ENCODE measurements around the gene KCTD20. TPM values are rescaled to one million over a fixed set of nuclear protein-coding genes. Genes with fewer than 3 reads are reported as not detected.

The KCTD20 gene
- total RNA-seq, 6 experiments from 2014 or later, result 53.0 to 81.7 (median 65.4) TPM

GRCh38 chr6:36517408-36517807 is 74.6 kb downstream of the KCTD20 start:
- Mint-ChIP-seq H3K36me3 (ENCODE audit: low read depth) (peaks cover 19% of the 10 kb centered on the region), H3K9me3 (no peaks in the 10 kb centered on the region), H3K4me3 (no peak overlapping the region), H3K27ac (no peak overlapping the region), H3K27me3 (ENCODE audit: insufficient read depth) (no peaks in the 10 kb centered on the region), H3K4me1 (ENCODE audit: low read depth) (no peaks in the 10 kb centered on the region)
- no peak for DNase-seq
- no peak for TF ChIP-seq CTCF (IDR thresholded peaks at IDR 0.05)

- peaks cover 27% of the 10 kb centered on the region for H3K36me3 Mint-ChIP-seq (ENCODE audit: low read depth)
- no peaks in the 10 kb centered on the region for H3K27me3 Mint-ChIP-seq (ENCODE audit: insufficient read depth)
- TF ChIP-seq CTCF (IDR thresholded peaks at IDR 0.05), result no peak
- no peaks in the 10 kb centered on the region for H3K9me3 Mint-ChIP-seq
- peaks cover 4% of the 10 kb centered on the region; the same call in 1 of the 2 replicates for H3K4me1 Mint-ChIP-seq (ENCODE audit: low read depth)
- no peak overlapping the region for H3K27ac Mint-ChIP-seq
- no peak overlapping the region for H3K4me3 Mint-ChIP-seq
- DNase-seq, result no peak
These were observed 76.6 kb downstream of the KCTD20 start for GRCh38 chr6:36519352-36519751.

- DNase-seq, result no peak
- Mint-ChIP-seq H3K9me3 (no peaks in the 10 kb centered on the region), H3K27ac (no peak overlapping the region), H3K4me3 (no peak overlapping the region), H3K4me1 (ENCODE audit: low read depth) (peaks cover 10% of the 10 kb centered on the region; the same call in 1 of the 2 replicates), H3K27me3 (ENCODE audit: insufficient read depth) (no peaks in the 10 kb centered on the region; the same call in 1 of the 2 replicates), H3K36me3 (ENCODE audit: low read depth) (peaks cover 32% of the 10 kb centered on the region)
- no peak for TF ChIP-seq CTCF (IDR thresholded peaks at IDR 0.05)
These were observed 80.7 kb downstream of the KCTD20 start for GRCh38 chr6:36523451-36523850.

- no peak for DNase-seq
- Mint-ChIP-seq H3K36me3 (ENCODE audit: low read depth) (peaks cover 29% of the 10 kb centered on the region), H3K4me1 (ENCODE audit: low read depth) (peaks cover 10% of the 10 kb centered on the region; the same call in 1 of the 2 replicates), H3K27me3 (ENCODE audit: insufficient read depth) (no peaks in the 10 kb centered on the region; the same call in 1 of the 2 replicates), H3K4me3 (no peak overlapping the region), H3K27ac (no peak overlapping the region; the same call in 1 of the 2 replicates), H3K9me3 (no peaks in the 10 kb centered on the region)
- TF ChIP-seq CTCF (IDR thresholded peaks at IDR 0.05), result no peak
These were observed 81.2 kb downstream of the KCTD20 start for GRCh38 chr6:36523936-36524499.

- DNase-seq, result no peak
- H3K4me3 Mint-ChIP-seq, result no peak overlapping the region
- no peaks in the 10 kb centered on the region for H3K9me3 Mint-ChIP-seq
- no peaks in the 10 kb centered on the region; the same call in 1 of the 2 replicates for H3K27me3 Mint-ChIP-seq (ENCODE audit: insufficient read depth)
- no peak overlapping the region for H3K27ac Mint-ChIP-seq
- peaks cover 28% of the 10 kb centered on the region for H3K36me3 Mint-ChIP-seq (ENCODE audit: low read depth)
- peaks cover 10% of the 10 kb centered on the region; the same call in 1 of the 2 replicates for H3K4me1 Mint-ChIP-seq (ENCODE audit: low read depth)
- TF ChIP-seq CTCF (IDR thresholded peaks at IDR 0.05), result no peak
These were observed 82.1 kb downstream of the KCTD20 start for GRCh38 chr6:36524871-36525270.

All from HFFc6 (cell line).